ENCODE data around the gene AIMP1.
"Not testable (repeated sequence)": the region's sequence is repeated elsewhere in the genome, so short reads cannot be mapped to it uniquely, and the experiment has no call there.

AIMP1 gene

GRCh38 chr4:106314960-106315359, 1.4 kb upstream of the AIMP1 start:
- H3K4me1 ChIP-seq (ENCODE audit: control insufficient read depth, insufficient read depth, low read length): peaks cover 45% of the 10 kb centered on the region
- peak overlapping the region; percentile 85 for H3K4me2 ChIP-seq (ENCODE audit: low read length)
- H3K4me3 ChIP-seq (ENCODE audit: low read length): peak overlapping the region; percentile 95
- peak overlapping the region; percentile 96 for H3K9ac ChIP-seq (ENCODE audit: low read depth, low read length)
- H3K9me3 ChIP-seq (replicated peaks; ENCODE audit: low read length): no peaks in the 10 kb centered on the region
- no peaks in the 10 kb centered on the region for H3K27me3 ChIP-seq (ENCODE audit: control insufficient read depth, insufficient read depth, low read length)
- H3K36me3 ChIP-seq (ENCODE audit: insufficient read depth, low read length): no peaks in the 10 kb centered on the region

GRCh38 chr4:106315476-106315967, 828 bp upstream of the AIMP1 start:
- Histone ChIP-seq H3K4me3 (ENCODE audit: low read length) (peak overlapping the region; percentile 95), H3K36me3 (ENCODE audit: insufficient read depth, low read length) (no peaks in the 10 kb centered on the region), H3K9me3 (replicated peaks; ENCODE audit: low read length) (no peaks in the 10 kb centered on the region), H3K4me1 (ENCODE audit: control insufficient read depth, insufficient read depth, low read length) (peaks cover 44% of the 10 kb centered on the region), H3K27me3 (ENCODE audit: control insufficient read depth, insufficient read depth, low read length) (no peaks in the 10 kb centered on the region), H3K9ac (ENCODE audit: low read depth, low read length) (peak overlapping the region; percentile 96), H3K4me2 (ENCODE audit: low read length) (peak overlapping the region; percentile 85)

- Histone ChIP-seq H3K9ac (ENCODE audit: low read depth, low read length) (peak overlapping the region; percentile 96), H3K4me2 (ENCODE audit: low read length) (peak overlapping the region; percentile 85), H3K9me3 (replicated peaks; ENCODE audit: low read length) (no peaks in the 10 kb centered on the region), H3K36me3 (ENCODE audit: insufficient read depth, low read length) (no peaks in the 10 kb centered on the region), H3K4me1 (ENCODE audit: control insufficient read depth, insufficient read depth, low read length) (peaks cover 35% of the 10 kb centered on the region), H3K27me3 (ENCODE audit: control insufficient read depth, insufficient read depth, low read length) (no peaks in the 10 kb centered on the region), H3K4me3 (ENCODE audit: low read length) (peak overlapping the region; percentile 95)
Measured at GRCh38 chr4:106316773-106317409, 541 bp downstream of the AIMP1 start.

- H3K27me3 ChIP-seq (ENCODE audit: control insufficient read depth, insufficient read depth, low read length): no peaks in the 10 kb centered on the region
- peaks cover 28% of the 10 kb centered on the region for H3K4me1 ChIP-seq (ENCODE audit: control insufficient read depth, insufficient read depth, low read length)
- peak overlapping the region; percentile 85 for H3K4me2 ChIP-seq (ENCODE audit: low read length)
- peak overlapping the region; percentile 95 for H3K4me3 ChIP-seq (ENCODE audit: low read length)
- H3K9me3 ChIP-seq (replicated peaks; ENCODE audit: low read length): no peaks in the 10 kb centered on the region
- peak overlapping the region; percentile 96 for H3K9ac ChIP-seq (ENCODE audit: low read depth, low read length)
- H3K36me3 ChIP-seq (ENCODE audit: insufficient read depth, low read length): no peaks in the 10 kb centered on the region
Measured at GRCh38 chr4:106317815-106318214, 1.5 kb downstream of the AIMP1 start.

- Histone ChIP-seq H3K4me2 (ENCODE audit: low read length) (peak overlapping the region; percentile 85), H3K4me1 (ENCODE audit: control insufficient read depth, insufficient read depth, low read length) (peaks cover 23% of the 10 kb centered on the region), H3K9ac (ENCODE audit: low read depth, low read length) (no peak overlapping the region), H3K27me3 (ENCODE audit: control insufficient read depth, insufficient read depth, low read length) (no peaks in the 10 kb centered on the region), H3K9me3 (replicated peaks; ENCODE audit: low read length) (no peaks in the 10 kb centered on the region), H3K4me3 (ENCODE audit: low read length) (no peak overlapping the region), H3K36me3 (ENCODE audit: insufficient read depth, low read length) (no peaks in the 10 kb centered on the region)
Measured at GRCh38 chr4:106318511-106318910, 2.2 kb downstream of the AIMP1 start.

- Histone ChIP-seq H3K36me3 (ENCODE audit: insufficient read depth, low read length) (no peaks in the 10 kb centered on the region), H3K9ac (ENCODE audit: low read depth, low read length) (no peak overlapping the region), H3K4me3 (ENCODE audit: low read length) (no peak overlapping the region), H3K4me1 (ENCODE audit: control insufficient read depth, insufficient read depth, low read length) (peaks cover 15% of the 10 kb centered on the region), H3K27me3 (ENCODE audit: control insufficient read depth, insufficient read depth, low read length) (no peaks in the 10 kb centered on the region), H3K9me3 (replicated peaks; ENCODE audit: low read length) (no peaks in the 10 kb centered on the region), H3K4me2 (ENCODE audit: low read length) (no peak overlapping the region)
Measured at GRCh38 chr4:106320235-106320634, 3.9 kb downstream of the AIMP1 start.

GRCh38 chr4:106321168-106321567, 4.8 kb downstream of the AIMP1 start:
- H3K9ac ChIP-seq (ENCODE audit: low read depth, low read length); H3K4me3 ChIP-seq (ENCODE audit: low read length); H3K4me2 ChIP-seq (ENCODE audit: low read length); H3K9me3 ChIP-seq (replicated peaks; ENCODE audit: low read length); H3K27me3 ChIP-seq (ENCODE audit: control insufficient read depth, insufficient read depth, low read length); H3K36me3 ChIP-seq (ENCODE audit: insufficient read depth, low read length): not testable (repeated sequence)
- H3K4me1 ChIP-seq (ENCODE audit: control insufficient read depth, insufficient read depth, low read length): peaks cover 18% of the 10 kb centered on the region

- not testable (repeated sequence) for H3K4me2 ChIP-seq (ENCODE audit: low read length); H3K36me3 ChIP-seq (ENCODE audit: insufficient read depth, low read length); H3K4me3 ChIP-seq (ENCODE audit: low read length); H3K27me3 ChIP-seq (ENCODE audit: control insufficient read depth, insufficient read depth, low read length); H3K9ac ChIP-seq (ENCODE audit: low read depth, low read length); H3K9me3 ChIP-seq (replicated peaks; ENCODE audit: low read length)
- peaks cover 18% of the 10 kb centered on the region for H3K4me1 ChIP-seq (ENCODE audit: control insufficient read depth, insufficient read depth, low read length)
Measured at GRCh38 chr4:106321814-106322213, 5.5 kb downstream of the AIMP1 start.

GRCh38 chr4:106323119-106323518, 6.8 kb downstream of the AIMP1 start:
- Histone ChIP-seq H3K4me2 (ENCODE audit: low read length) (no peak overlapping the region), H3K9me3 (replicated peaks; ENCODE audit: low read length) (no peaks in the 10 kb centered on the region), H3K27me3 (ENCODE audit: control insufficient read depth, insufficient read depth, low read length) (no peaks in the 10 kb centered on the region), H3K4me1 (ENCODE audit: control insufficient read depth, insufficient read depth, low read length) (peaks cover 8% of the 10 kb centered on the region), H3K36me3 (ENCODE audit: insufficient read depth, low read length) (peaks cover 14% of the 10 kb centered on the region), H3K4me3 (ENCODE audit: low read length) (no peak overlapping the region), H3K9ac (ENCODE audit: low read depth, low read length) (no peak overlapping the region)

- no peak overlapping the region for H3K4me3 ChIP-seq (ENCODE audit: low read length)
- H3K9ac ChIP-seq (ENCODE audit: low read depth, low read length): no peak overlapping the region
- H3K9me3 ChIP-seq (replicated peaks; ENCODE audit: low read length): no peaks in the 10 kb centered on the region
- no peaks in the 10 kb centered on the region for H3K27me3 ChIP-seq (ENCODE audit: control insufficient read depth, insufficient read depth, low read length)
- H3K36me3 ChIP-seq (ENCODE audit: insufficient read depth, low read length): peaks cover 30% of the 10 kb centered on the region
- H3K4me1 ChIP-seq (ENCODE audit: control insufficient read depth, insufficient read depth, low read length): peaks cover 6% of the 10 kb centered on the region
- H3K4me2 ChIP-seq (ENCODE audit: low read length): no peak overlapping the region
Measured at GRCh38 chr4:106325800-106326199, 9.4 kb downstream of the AIMP1 start.

- Histone ChIP-seq H3K9ac (ENCODE audit: low read depth, low read length) (no peak overlapping the region), H3K36me3 (ENCODE audit: insufficient read depth, low read length) (peaks cover 48% of the 10 kb centered on the region), H3K9me3 (replicated peaks; ENCODE audit: low read length) (no peaks in the 10 kb centered on the region), H3K4me3 (ENCODE audit: low read length) (no peak overlapping the region), H3K4me2 (ENCODE audit: low read length) (no peak overlapping the region), H3K4me1 (ENCODE audit: control insufficient read depth, insufficient read depth, low read length) (peaks cover 8% of the 10 kb centered on the region), H3K27me3 (ENCODE audit: control insufficient read depth, insufficient read depth, low read length) (no peaks in the 10 kb centered on the region)
Measured at GRCh38 chr4:106329041-106329618, 12.8 kb downstream of the AIMP1 start.

- Histone ChIP-seq H3K36me3 (ENCODE audit: insufficient read depth, low read length) (peaks cover 53% of the 10 kb centered on the region), H3K9ac (ENCODE audit: low read depth, low read length) (no peak overlapping the region)
Measured at GRCh38 chr4:106333186-106333585, 16.8 kb downstream of the AIMP1 start.

More at GRCh38 chr4:106333186-106333585, 16.8 kb downstream of the AIMP1 start:
- no peaks in the 10 kb centered on the region for H3K9me3 ChIP-seq (replicated peaks; ENCODE audit: low read length)
- peaks cover 4% of the 10 kb centered on the region for H3K4me1 ChIP-seq (ENCODE audit: control insufficient read depth, insufficient read depth, low read length)
- no peaks in the 10 kb centered on the region for H3K27me3 ChIP-seq (ENCODE audit: control insufficient read depth, insufficient read depth, low read length)
- H3K4me2 ChIP-seq (ENCODE audit: low read length): no peak overlapping the region
- no peak overlapping the region for H3K4me3 ChIP-seq (ENCODE audit: low read length)
